Uterus (tissue), 2 donors: ENCODE results near the gene C3orf70.

Experiments
- POLR2A ChIP-seq, 2 donors: fragments of 450-650 bp; IDR thresholded peaks; one replicate each; pipeline ENCODE4 v1.6.1; 2016; ENCODE audit warnings: antibody characterized with exemption in 2 of 2, mild to moderate bottlenecking in 1 of 2, moderate library complexity in 1 of 2
- TF ChIP-seq, protein P1 (sequence below), 4 experiments: fragments of 200-600 bp in 2 of 4; fragments of 450-650 bp in 2 of 4; sonication (generic) in 2 of 4; IDR thresholded peaks; one replicate each; pipeline ENCODE4 v1.5.1; 2016 to 2019; ENCODE audit warnings: antibody characterized with exemption in 4 of 4, mild to moderate bottlenecking in 2 of 4, moderate library complexity in 1 of 4

DNA sequence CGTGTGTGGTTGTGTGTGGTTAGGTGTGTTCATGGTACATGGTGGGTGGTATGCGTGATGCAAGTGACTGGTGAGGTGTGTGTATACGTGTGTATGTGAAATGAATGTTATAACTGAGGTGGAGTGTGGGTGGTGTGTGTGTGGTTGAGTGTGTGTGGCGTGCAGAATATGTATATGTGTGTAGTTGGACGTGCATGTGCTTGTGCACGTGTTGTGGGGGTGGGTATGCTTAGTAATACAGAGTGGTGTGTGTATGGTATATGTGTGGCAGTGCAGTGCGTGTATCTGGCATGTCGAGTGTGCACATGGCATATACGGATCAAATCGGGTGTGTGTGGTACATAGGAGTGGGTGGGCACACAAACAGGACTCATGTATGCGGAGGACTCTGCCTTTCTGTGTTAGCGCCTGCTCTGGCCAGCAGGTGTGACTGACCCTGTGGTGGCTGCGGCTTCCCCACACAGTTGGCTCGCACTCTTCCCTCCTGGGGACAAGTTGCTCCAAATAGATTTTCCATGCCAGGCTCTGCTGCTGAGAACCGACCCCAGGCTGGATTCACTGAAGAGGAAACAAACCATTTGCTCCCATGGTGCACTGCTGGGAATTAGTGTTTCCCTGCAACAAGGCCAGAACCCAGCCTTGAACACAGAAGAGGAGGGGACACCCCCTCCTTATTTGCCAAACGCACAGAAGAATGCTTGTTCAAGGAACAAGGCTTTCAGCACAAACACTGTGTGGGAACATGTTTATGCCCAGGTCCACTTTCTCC lies 1.2 kb upstream of the C3orf70 start:
- TF ChIP-seq, protein P1, sequence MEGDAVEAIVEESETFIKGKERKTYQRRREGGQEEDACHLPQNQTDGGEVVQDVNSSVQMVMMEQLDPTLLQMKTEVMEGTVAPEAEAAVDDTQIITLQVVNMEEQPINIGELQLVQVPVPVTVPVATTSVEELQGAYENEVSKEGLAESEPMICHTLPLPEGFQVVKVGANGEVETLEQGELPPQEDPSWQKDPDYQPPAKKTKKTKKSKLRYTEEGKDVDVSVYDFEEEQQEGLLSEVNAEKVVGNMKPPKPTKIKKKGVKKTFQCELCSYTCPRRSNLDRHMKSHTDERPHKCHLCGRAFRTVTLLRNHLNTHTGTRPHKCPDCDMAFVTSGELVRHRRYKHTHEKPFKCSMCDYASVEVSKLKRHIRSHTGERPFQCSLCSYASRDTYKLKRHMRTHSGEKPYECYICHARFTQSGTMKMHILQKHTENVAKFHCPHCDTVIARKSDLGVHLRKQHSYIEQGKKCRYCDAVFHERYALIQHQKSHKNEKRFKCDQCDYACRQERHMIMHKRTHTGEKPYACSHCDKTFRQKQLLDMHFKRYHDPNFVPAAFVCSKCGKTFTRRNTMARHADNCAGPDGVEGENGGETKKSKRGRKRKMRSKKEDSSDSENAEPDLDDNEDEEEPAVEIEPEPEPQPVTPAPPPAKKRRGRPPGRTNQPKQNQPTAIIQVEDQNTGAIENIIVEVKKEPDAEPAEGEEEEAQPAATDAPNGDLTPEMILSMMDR (IDR thresholded peaks at IDR 0.05), result no peak
- TF ChIP-seq POLR2A (IDR thresholded peaks at IDR 0.05), result no peak
